Kidney (tissue), 14 donors: ENCODE data around the gene TRAPPC3L. TPM values are rescaled to one million over a fixed set of nuclear protein-coding genes. Genes with fewer than 3 reads are reported as not detected.
A peak's percentile ranks its signal among the peaks of the same experiment; 100 is the strongest.

ENCODE experiments used
- DNase-seq, 5 donors: peaks; one replicate each; pipeline ENCODE4 v3.0.0-alpha.2; 2013 to 2020
- FAIRE-seq: peaks from 2 replicates; lab custom pipeline; 2012; peaks lifted over from hg19 to GRCh38; lab: Jason Lieb, UNC
- H3K27ac ChIP-seq, 2 donors: one replicate each; pipeline ENCODE4 v1.7.0; 2013; ENCODE audit warnings: low read depth in 2 of 2, low read length in 2 of 2, inconsistent platforms in 1 of 2
- H3K27me3 ChIP-seq: one replicate; pipeline ENCODE4 v1.7.1; 2013; ENCODE audit warnings: low read length, inconsistent platforms; ENCODE audit not compliant: control insufficient read depth, insufficient read depth
- H3K36me3 ChIP-seq, 3 donors: one replicate each; pipeline versions ENCODE4 v1.7.0 to v1.7.1; 2013; ENCODE audit warnings: low read length in 3 of 3, control low read depth in 1 of 3, inconsistent platforms in 1 of 3; ENCODE audit not compliant: insufficient read depth in 3 of 3, control insufficient read depth in 2 of 3
- H3K4me1 ChIP-seq, 3 donors: one replicate each; pipeline versions ENCODE4 v1.7.0 to v1.7.1; 2013; ENCODE audit warnings: low read length in 3 of 3, inconsistent platforms in 1 of 3, low read depth in 1 of 3; ENCODE audit not compliant: control insufficient read depth in 2 of 3, insufficient read depth in 2 of 3
- H3K4me3 ChIP-seq, 3 donors: one replicate each; pipeline versions ENCODE4 v1.7.0 to v1.8.1; 2013; ENCODE audit warnings: low read length in 3 of 3, control low read depth in 1 of 3, inconsistent platforms in 1 of 3
- H3K9ac ChIP-seq, 3 donors: one replicate each; pipeline versions ENCODE4 v1.7.0 to v1.7.1; 2013; ENCODE audit warnings: low read length in 3 of 3, control low read depth in 1 of 3, inconsistent platforms in 1 of 3
- H3K9me3 ChIP-seq, 3 donors: one replicate each; pipeline versions ENCODE4 v1.7.0 to v1.7.1; 2013; ENCODE audit warnings: low read length in 3 of 3, control low read depth in 1 of 3, inconsistent platforms in 1 of 3; ENCODE audit not compliant: control insufficient read depth in 2 of 3, insufficient read depth in 1 of 3
- intact Hi-C: fragments of 100-400 bp; cut with DNase I; formaldehyde crosslinking; loops from one replicate; pipeline ENCODE4 v1.11.1; 2022
- polyA plus RNA-seq: library from polyadenylated mRNA; stranded (reverse); fragments of 350-450 nt; fragmentation: Illumina TruSeq; extraction: RNeasy Lipid Tissue Mini Kit (QIAGEN cat#74804); gene quantifications from one replicate; pipeline ENCODE4 v1.2.3, GENCODE V29; 2014; ENCODE audit warnings: low read depth, low replicate concordance; ENCODE audit not compliant: insufficient read depth
- total RNA-seq: library from RNA; stranded (reverse); fragmentation: NEBNext Ultra II Directional; extraction: Animal tissue kit (Norgen Biotek cat#: 25700); gene quantifications from one replicate; pipeline ENCODE4 v1.2.1, GENCODE V29; 2021
- TF ChIP-seq, protein P1 (sequence below): IDR thresholded peaks from 3 replicates; pipeline ENCODE4 v1.5.1; 2012; ENCODE audit warnings: mild to moderate bottlenecking, moderate library complexity, borderline replicate concordance; ENCODE audit not compliant: insufficient read depth; ENCODE audit errors: extremely low read depth
- donor health status: control.
- donor health status: control.
- donor health status: control.
- donor health status: control.
- donor health status: control.
- donor health status: DM: yes; HTN: yes; CAD: no.
- donor health status: Normal renal cell carcinoma (clear cell type).

Gene TRAPPC3L
- total and polyA plus RNA-seq, 2 donors from 2014 or later, result not detected

DNA sequence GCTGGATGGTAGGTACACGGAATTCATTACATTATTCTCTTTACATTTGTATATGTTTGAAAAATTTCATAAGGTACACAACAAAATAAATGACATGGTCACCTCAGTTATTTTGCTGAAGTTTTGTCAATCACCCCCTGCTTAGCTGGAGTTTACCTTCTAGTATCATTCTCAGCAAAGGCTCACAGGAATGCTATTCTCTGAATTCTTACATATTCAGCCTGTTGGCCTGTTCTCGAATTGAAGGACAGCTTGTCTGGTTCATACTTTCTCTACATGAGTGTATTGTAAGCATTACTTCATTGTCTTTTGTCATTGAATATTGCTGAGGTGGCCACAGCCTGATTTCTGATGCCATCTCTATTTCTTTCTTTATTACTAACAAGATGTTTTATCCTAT is 21.2 kb downstream of the TRAPPC3L start:
- H3K27me3 ChIP-seq, result no peaks in the 10 kb centered on the region
- DNase-seq (no peak), FAIRE-seq (no peak)
- H3K9ac ChIP-seq, result no peak overlapping the region
- H3K36me3 ChIP-seq, result no peaks in the 10 kb centered on the region
- no peak overlapping the region for H3K4me3 ChIP-seq
- H3K27ac ChIP-seq, result no peak overlapping the region
- TF ChIP-seq, protein P1, sequence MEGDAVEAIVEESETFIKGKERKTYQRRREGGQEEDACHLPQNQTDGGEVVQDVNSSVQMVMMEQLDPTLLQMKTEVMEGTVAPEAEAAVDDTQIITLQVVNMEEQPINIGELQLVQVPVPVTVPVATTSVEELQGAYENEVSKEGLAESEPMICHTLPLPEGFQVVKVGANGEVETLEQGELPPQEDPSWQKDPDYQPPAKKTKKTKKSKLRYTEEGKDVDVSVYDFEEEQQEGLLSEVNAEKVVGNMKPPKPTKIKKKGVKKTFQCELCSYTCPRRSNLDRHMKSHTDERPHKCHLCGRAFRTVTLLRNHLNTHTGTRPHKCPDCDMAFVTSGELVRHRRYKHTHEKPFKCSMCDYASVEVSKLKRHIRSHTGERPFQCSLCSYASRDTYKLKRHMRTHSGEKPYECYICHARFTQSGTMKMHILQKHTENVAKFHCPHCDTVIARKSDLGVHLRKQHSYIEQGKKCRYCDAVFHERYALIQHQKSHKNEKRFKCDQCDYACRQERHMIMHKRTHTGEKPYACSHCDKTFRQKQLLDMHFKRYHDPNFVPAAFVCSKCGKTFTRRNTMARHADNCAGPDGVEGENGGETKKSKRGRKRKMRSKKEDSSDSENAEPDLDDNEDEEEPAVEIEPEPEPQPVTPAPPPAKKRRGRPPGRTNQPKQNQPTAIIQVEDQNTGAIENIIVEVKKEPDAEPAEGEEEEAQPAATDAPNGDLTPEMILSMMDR, result no peak
- H3K4me1 ChIP-seq, result peaks cover 0 to 3% (median 0%) of the 10 kb centered on the region in 3 donors
- no peaks in the 10 kb centered on the region for H3K9me3 ChIP-seq
- intact Hi-C loops, result no loop called here

- FAIRE-seq, result no peak
- Histone ChIP-seq H3K9me3 (no peaks in the 10 kb centered on the region), H3K4me3 (no peak overlapping the region), H3K27me3 (no peaks in the 10 kb centered on the region), H3K4me1 (peaks cover 0 to 3% (median 0%) of the 10 kb centered on the region in 3 donors), H3K36me3 (no peaks in the 10 kb centered on the region), H3K9ac (no peak overlapping the region), H3K27ac (no peak overlapping the region)
- TF ChIP-seq, protein P1, result no peak
- intact Hi-C loops, result no loop called here
- no peak for DNase-seq
Measured at GRCh38 chr6:116522896-116523295, 22.6 kb downstream of the TRAPPC3L start.

DNA sequence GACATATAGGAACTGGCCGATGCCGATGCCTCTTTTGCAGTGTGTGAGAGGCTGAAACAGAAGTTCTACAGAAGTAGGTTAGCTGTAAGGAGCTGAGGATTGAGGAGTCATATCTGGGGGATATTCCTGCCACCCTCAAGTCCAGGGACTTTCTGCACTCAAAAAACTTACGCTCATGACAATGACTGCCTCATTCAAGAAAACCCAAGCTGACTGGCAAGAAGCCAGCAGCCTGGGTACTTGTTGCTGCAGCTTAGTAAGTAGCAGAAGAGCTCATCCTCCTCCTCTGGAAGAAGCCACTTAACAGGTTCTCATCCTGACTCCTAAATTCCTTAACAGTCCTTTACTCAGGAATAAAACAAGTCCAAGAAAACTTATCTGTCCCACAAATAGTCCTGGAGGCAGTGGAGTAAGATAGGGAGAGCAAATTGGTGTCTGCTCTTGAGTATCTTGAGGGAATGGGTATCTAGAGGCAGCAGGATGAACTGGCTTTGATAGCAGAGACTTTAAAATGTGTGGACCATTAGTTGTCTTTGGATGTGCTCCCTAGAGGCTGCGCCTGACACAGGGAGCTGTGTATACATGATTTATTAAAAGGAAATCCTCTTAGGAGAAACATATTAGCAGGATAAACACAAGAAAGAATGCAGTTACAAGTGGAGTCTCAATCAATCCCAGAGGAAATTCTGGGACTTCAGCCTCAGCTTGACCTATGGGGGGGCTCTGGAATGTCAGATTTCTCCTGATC is 26.7 kb downstream of the TRAPPC3L start:
- Histone ChIP-seq H3K36me3 (no peaks in the 10 kb centered on the region), H3K9ac (no peak overlapping the region), H3K9me3 (no peaks in the 10 kb centered on the region), H3K27me3 (no peaks in the 10 kb centered on the region), H3K4me3 (no peak overlapping the region), H3K27ac (no peak overlapping the region), H3K4me1 (no peaks in the 10 kb centered on the region)
- intact Hi-C loops, result no loop called here
- peak in 1 of 5 donors; percentile 30 for DNase-seq
- TF ChIP-seq, protein P1, result no peak
- no peak for FAIRE-seq
